OCI-LY7 (cell line): ENCODE measurements around the gene DPEP2. TPM values are rescaled to one million over a fixed set of nuclear protein-coding genes. Genes with fewer than 3 reads are reported as not detected.

ENCODE experiments used
- BruUV-seq: library from RNA; stranded (reverse); fragments of 400-500 nt; replicated peaks from 2 replicates; lab custom pipeline; 2021; lab: Mats Ljungman, UMichigan
- CTCF ChIA-PET: fragments of 300-600 bp; sonication (Branson Sonifier 250); formaldehyde crosslinking; loops from one replicate; lab custom pipeline; 2022; ENCODE audit warnings: antibody characterized with exemption; ENCODE audit not compliant: unreplicated experiment; lab: Charles Lee
- POLR2A ChIA-PET: fragments of 300-600 bp; sonication (Branson Sonifier 250); formaldehyde crosslinking; loops from one replicate; lab custom pipeline; 2022; ENCODE audit warnings: antibody characterized with exemption; lab: Charles Lee
- DNase-seq: peaks from one replicate; pipeline ENCODE4 v3.0.0-alpha.2; 2015; ENCODE audit warnings: low spot score
- H2AFZ ChIP-seq: fragments of 200-600 bp; sonication (generic), shearing (Covaris generic); 2 replicates; pipeline ENCODE4 v1.6.1; 2014; ENCODE audit warnings: mild to moderate bottlenecking, antibody characterized with exemption, low read length, moderate library complexity
- H3K27ac ChIP-seq: fragments of 200-600 bp; sonication (generic); 2 replicates; pipeline ENCODE4 v1.5.1; 2014; ENCODE audit warnings: mixed run types, low read depth, mild to moderate bottlenecking, moderate library complexity, low read length, inconsistent platforms; ENCODE audit not compliant: poor library complexity, severe bottlenecking
- H3K36me3 ChIP-seq: fragments of 200-600 bp; sonication (generic); 2 replicates; pipeline ENCODE4 v1.6.1; 2014; ENCODE audit warnings: mild to moderate bottlenecking, antibody characterized with exemption, low read length, moderate library complexity, mixed read lengths; ENCODE audit not compliant: insufficient read depth
- H3K4me1 ChIP-seq: fragments of 200-600 bp; sonication (generic); 2 replicates; pipeline ENCODE4 v1.5.1; 2014; ENCODE audit warnings: mild to moderate bottlenecking, low read length; ENCODE audit not compliant: insufficient read depth, poor library complexity, severe bottlenecking
- H3K4me2 ChIP-seq: fragments of 200-600 bp; sonication (generic); 2 replicates; pipeline ENCODE4 v1.6.1; 2014; ENCODE audit warnings: mild to moderate bottlenecking, low read length
- H3K4me3 ChIP-seq: fragments of 200-600 bp; sonication (generic); 2 replicates; pipeline ENCODE4 v1.5.1; 2014; ENCODE audit warnings: mild to moderate bottlenecking, low read depth, low read length; ENCODE audit not compliant: poor library complexity, severe bottlenecking
- H3K79me2 ChIP-seq: fragments of 200-600 bp; sonication (generic); 2 replicates; pipeline ENCODE4 v1.6.1; 2016; ENCODE audit warnings: low read depth, mild to moderate bottlenecking, low read length, moderate library complexity, mixed read lengths; ENCODE audit not compliant: insufficient read depth
- H3K9me2 ChIP-seq: fragments of 200-600 bp; sonication (generic); 2 replicates; pipeline ENCODE4 v1.6.1; 2016; ENCODE audit warnings: mild to moderate bottlenecking, low read length, mixed read lengths; ENCODE audit not compliant: insufficient read depth
- H3K9me3 ChIP-seq: fragments of 200-600 bp; sonication (generic); 2 replicates; pipeline ENCODE4 v1.6.1; 2014; ENCODE audit warnings: mild to moderate bottlenecking, mixed run types, low read length, mixed read lengths
- H4K20me1 ChIP-seq: fragments of 200-600 bp; sonication (generic); 2 replicates; pipeline ENCODE4 v1.6.1; 2014; ENCODE audit warnings: mild to moderate bottlenecking, antibody characterized with exemption, low read length, moderate library complexity, mixed read lengths; ENCODE audit not compliant: insufficient read depth
- EZH2phosphoT487 ChIP-seq: fragments of 200-600 bp; sonication (generic); IDR thresholded peaks from 2 replicates; pipeline ENCODE4 v1.6.1; 2018; ENCODE audit warnings: low read depth, borderline replicate concordance, mild to moderate bottlenecking, mixed run types, antibody characterized with exemption, low read length, moderate library complexity, mixed read lengths
- intact Hi-C: fragments of 100-400 bp; cut with micrococcal nuclease; formaldehyde crosslinking; loops from one replicate; pipeline ENCODE4 v1.10.0; 2022; ENCODE audit not compliant: unreplicated experiment
- total RNA-seq, 2 experiments: library from RNA; depleted of rRNA in 1 of 2; stranded (reverse); fragments of >200 nt in 1 of 2; shearing (Covaris generic) in 1 of 2; gene quantifications; 2 replicates each; pipeline ENCODE4 v1.2.3, GENCODE V29; 2014 to 2022
- TF ChIP-seq, protein P1 (sequence below): fragments of 200-600 bp; sonication (generic); conservative IDR thresholded peaks from 2 replicates; pipeline ENCODE4 v1.5.1; 2014; ENCODE audit warnings: mild to moderate bottlenecking, antibody characterized with exemption, low read length, moderate library complexity, mixed read lengths

The DPEP2 gene
- total RNA-seq, 2 experiments from 2014 or later: 0.22 to 0.23 TPM

DNA sequence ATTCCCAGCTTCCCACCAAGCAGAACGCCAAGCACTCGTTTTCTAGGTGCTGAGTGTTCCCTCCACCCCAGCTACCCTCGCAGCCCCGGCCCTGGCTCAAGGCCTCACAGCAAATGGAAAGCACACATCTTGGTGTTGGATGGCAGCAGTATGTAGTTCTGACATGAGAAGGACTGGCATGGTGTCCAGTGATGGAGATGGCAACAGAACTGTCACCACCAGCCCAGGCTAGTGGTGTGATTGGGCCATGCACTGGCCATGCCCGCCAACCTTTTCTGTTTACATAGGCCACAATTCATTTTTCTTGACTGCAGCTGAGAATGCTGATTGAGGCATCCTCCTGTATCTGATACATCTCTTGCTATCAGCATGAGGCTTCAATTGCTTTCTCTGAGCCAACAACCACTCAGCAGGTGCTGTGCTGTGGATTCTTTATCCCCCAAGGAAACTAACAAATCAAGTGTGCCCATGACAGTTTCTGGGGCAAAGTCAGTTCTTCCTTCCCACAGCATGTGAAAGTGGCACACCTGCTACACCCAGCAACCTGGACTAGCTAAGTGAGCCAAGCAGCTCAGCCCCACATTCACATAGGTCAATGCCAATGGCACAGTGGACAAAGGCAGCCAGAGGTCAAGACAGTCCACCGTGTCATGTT is 34.7 kb downstream of the DPEP2 start:
- H3K27ac ChIP-seq: no peak overlapping the region
- no peaks in the 10 kb centered on the region for H4K20me1 ChIP-seq
- TF ChIP-seq, protein P1, sequence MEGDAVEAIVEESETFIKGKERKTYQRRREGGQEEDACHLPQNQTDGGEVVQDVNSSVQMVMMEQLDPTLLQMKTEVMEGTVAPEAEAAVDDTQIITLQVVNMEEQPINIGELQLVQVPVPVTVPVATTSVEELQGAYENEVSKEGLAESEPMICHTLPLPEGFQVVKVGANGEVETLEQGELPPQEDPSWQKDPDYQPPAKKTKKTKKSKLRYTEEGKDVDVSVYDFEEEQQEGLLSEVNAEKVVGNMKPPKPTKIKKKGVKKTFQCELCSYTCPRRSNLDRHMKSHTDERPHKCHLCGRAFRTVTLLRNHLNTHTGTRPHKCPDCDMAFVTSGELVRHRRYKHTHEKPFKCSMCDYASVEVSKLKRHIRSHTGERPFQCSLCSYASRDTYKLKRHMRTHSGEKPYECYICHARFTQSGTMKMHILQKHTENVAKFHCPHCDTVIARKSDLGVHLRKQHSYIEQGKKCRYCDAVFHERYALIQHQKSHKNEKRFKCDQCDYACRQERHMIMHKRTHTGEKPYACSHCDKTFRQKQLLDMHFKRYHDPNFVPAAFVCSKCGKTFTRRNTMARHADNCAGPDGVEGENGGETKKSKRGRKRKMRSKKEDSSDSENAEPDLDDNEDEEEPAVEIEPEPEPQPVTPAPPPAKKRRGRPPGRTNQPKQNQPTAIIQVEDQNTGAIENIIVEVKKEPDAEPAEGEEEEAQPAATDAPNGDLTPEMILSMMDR: no peak
- no peak for TF ChIP-seq EZH2phosphoT487
- H3K79me2 ChIP-seq: no peaks in the 10 kb centered on the region
- no peak overlapping the region for H2AFZ ChIP-seq
- peaks cover 34% of the 10 kb centered on the region for H3K4me1 ChIP-seq
- no peaks in the 10 kb centered on the region for H3K9me3 ChIP-seq
- H3K9me2 ChIP-seq: no peaks in the 10 kb centered on the region
- H3K4me2 ChIP-seq: no peak overlapping the region
- no peak for DNase-seq
- H3K36me3 ChIP-seq: no peaks in the 10 kb centered on the region
- ChIA-PET POLR2A (interaction anchor here (0.8 kb wide), 1 partner anchor 157 kb away, joined by 5 read pairs; no protein-coding TSS in a partner anchor), CTCF (no interaction called here)
- H3K4me3 ChIP-seq: no peak overlapping the region
- no TSS peak for BruUV-seq
- intact Hi-C loops: no loop called here

DNA sequence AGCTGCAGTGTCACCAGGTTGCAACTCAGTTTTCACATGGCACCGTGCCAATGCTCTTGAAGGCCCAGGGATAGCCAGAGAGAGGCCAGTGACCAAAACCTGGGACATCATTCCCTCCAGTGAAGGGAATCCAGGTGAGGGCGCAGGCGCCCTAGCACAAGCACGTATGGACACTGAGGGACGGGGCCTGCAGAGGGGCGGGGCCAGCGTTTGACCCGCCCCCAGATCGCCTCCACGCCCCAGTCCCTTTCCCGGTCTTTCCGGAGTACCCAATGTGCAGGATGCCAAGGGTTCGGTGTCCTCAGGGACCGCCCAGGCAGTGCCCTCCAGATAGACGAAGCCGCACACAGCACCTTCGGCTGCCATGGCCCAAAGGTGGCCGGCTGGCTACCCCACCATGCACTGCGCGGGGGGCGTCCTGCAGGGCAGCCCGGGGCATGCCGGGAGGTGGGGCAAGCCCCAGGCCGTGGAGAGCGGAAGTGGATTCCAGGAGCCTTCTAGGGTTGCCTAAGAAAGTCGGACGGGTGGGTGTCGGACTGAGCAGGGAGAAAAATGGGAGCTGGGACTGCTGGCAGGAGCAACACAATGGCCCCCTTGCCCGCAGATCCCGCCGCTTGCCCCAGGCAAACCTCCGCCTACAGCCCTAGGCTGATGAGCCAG is 35.5 kb downstream of the DPEP2 start:
- BruUV-seq: no TSS peak
- Histone ChIP-seq H3K4me2 (no peak overlapping the region), H3K79me2 (no peaks in the 10 kb centered on the region), H3K4me3 (no peak overlapping the region), H3K27ac (no peak overlapping the region), H4K20me1 (no peaks in the 10 kb centered on the region), H3K9me3 (no peaks in the 10 kb centered on the region), H3K4me1 (peaks cover 27% of the 10 kb centered on the region), H2AFZ (no peak overlapping the region), H3K9me2 (no peaks in the 10 kb centered on the region), H3K36me3 (no peaks in the 10 kb centered on the region)
- TF ChIP-seq, protein P1: no peak
- TF ChIP-seq EZH2phosphoT487: no peak
- DNase-seq: no peak
- ChIA-PET POLR2A (interaction anchor here (0.8 kb wide), 1 partner anchor 157 kb away, joined by 5 read pairs; no protein-coding TSS in a partner anchor), CTCF (no interaction called here)
- intact Hi-C loops: no loop called here

DNA sequence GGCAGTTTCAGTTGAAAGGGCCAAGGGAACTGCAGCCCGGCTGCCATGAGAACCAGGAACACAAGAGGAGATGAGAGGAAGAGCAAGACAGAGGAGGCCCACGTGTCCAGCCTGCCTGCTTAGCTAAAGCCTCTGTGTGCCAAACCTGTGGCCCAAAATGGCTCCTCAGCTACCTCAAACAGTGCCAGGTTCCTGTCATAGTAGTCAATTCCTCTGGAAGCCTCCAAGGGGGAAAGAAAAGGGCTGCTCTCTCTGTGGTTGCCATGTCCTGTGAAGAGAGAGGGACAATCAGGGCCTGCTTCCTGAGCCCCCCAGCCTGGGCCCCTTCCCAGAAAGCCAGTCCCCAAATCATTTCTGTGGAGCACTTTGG is 36.0 kb downstream of the DPEP2 start:
- H2AFZ ChIP-seq: no peak overlapping the region
- no peaks in the 10 kb centered on the region for H3K79me2 ChIP-seq
- no peaks in the 10 kb centered on the region for H3K9me3 ChIP-seq
- no peak for TF ChIP-seq EZH2phosphoT487
- TF ChIP-seq, protein P1: no peak
- H3K4me1 ChIP-seq: peaks cover 25% of the 10 kb centered on the region
- H3K4me3 ChIP-seq: no peak overlapping the region
- CTCF ChIA-PET: no interaction called here
- intact Hi-C loops: no loop called here
- BruUV-seq: no TSS peak
- H3K27ac ChIP-seq: no peak overlapping the region
- H3K36me3 ChIP-seq: no peaks in the 10 kb centered on the region
- H4K20me1 ChIP-seq: no peaks in the 10 kb centered on the region
- DNase-seq: no peak
- no peak overlapping the region for H3K4me2 ChIP-seq
- POLR2A ChIA-PET: no interaction called here
- no peaks in the 10 kb centered on the region for H3K9me2 ChIP-seq
